ENCODE measurements around the gene PRG3.

DNA sequence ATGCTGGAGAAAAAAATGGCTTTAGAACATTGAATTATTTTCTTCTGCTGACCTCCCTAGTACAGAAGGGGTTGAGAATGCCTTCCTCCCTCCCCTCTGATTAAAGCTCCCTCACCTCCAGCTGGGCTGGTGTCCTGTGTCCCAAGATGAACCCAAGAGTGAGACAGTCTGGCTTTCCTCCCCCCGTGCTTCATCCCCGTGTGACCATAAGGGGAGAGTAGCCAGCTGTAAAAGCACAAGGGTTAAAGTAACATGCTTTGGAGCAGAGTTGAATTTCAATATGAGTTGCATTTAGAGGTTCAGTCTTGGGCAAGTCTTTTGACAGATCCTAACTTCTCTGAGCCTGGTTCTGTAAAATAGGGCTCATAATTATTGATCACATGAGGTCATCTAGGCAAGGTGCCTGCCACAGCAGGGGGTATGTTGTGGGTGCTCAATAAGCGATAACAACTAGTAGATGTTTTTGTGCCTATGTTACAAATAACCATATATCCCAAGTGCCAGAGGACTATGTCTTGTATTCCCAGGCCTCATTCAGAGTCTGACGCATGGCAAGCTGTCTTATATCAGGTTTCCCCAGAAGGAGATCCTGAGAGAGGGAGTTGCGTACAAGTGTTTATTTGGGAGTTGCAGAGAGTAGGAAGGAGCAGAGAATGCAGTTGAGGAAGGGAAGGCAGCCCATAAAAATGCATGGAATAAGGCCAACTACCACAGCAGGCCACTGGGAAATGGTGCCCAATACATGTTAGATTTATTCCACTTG, 5.4 kb upstream of the PRG3 start:
- TF ChIP-seq EHMT2 (IDR thresholded peaks at IDR 0.05) (no peak), ETV6 (IDR thresholded peaks at IDR 0.05; ENCODE audit: borderline replicate concordance in 1 of 2, low read depth in 2 of 2, low read length in 1 of 2) (no peak), ETV6 (CRISPR knock-in tag; IDR thresholded peaks at IDR 0.05; ENCODE audit: borderline replicate concordance) (no peak), SP1 (CRISPR knock-in tag; IDR thresholded peaks at IDR 0.05) (no peak), ZNF274 (IDR thresholded peaks at IDR 0.05; ENCODE audit: borderline replicate concordance, low read depth, low read length) (no peak), IRF2 (CRISPR knock-in tag; IDR thresholded peaks at IDR 0.05) (no peak), ZBED1 (IDR thresholded peaks at IDR 0.05) (no peak), PRPF4 (IDR thresholded peaks at IDR 0.05; ENCODE audit: insufficient read depth, low read depth, low read length, poor library complexity, severe bottlenecking) (no peak), RHOXF2B (CRISPR knock-in tag; conservative IDR thresholded peaks at IDR 0.05) (no peak), MAFK (IDR thresholded peaks at IDR 0.05; ENCODE audit: low read length) (no peak), CBX8 (IDR thresholded peaks at IDR 0.05; ENCODE audit: borderline replicate concordance, extremely low read depth, low read depth, low read length, poor library complexity, severe bottlenecking) (no peak)
- TF ChIP-seq, protein P1, sequence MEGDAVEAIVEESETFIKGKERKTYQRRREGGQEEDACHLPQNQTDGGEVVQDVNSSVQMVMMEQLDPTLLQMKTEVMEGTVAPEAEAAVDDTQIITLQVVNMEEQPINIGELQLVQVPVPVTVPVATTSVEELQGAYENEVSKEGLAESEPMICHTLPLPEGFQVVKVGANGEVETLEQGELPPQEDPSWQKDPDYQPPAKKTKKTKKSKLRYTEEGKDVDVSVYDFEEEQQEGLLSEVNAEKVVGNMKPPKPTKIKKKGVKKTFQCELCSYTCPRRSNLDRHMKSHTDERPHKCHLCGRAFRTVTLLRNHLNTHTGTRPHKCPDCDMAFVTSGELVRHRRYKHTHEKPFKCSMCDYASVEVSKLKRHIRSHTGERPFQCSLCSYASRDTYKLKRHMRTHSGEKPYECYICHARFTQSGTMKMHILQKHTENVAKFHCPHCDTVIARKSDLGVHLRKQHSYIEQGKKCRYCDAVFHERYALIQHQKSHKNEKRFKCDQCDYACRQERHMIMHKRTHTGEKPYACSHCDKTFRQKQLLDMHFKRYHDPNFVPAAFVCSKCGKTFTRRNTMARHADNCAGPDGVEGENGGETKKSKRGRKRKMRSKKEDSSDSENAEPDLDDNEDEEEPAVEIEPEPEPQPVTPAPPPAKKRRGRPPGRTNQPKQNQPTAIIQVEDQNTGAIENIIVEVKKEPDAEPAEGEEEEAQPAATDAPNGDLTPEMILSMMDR (IDR thresholded peaks at IDR 0.05 in 2 of 3, conservative IDR thresholded peaks at IDR 0.05 in 1 of 3; ENCODE audit: insufficient read depth in 2 of 3, low read depth in 1 of 3, low read length in 3 of 3) = no peak

Measured in K562 (cell line).